Heart right ventricle (tissue), 16 donors: Measurements from ENCODE around the gene LRRC43. TPM values are rescaled to one million over a fixed set of nuclear protein-coding genes. Genes with fewer than 3 reads are reported as not detected.

Experiments used
- ATAC-seq, 8 donors: fragments of 200-7000 bp; cut with Tn5 transposase; one replicate each; pipeline ENCODE4 v1.9.1; 2020; ENCODE audit warnings: mild to moderate bottlenecking in 8 of 8, moderate library complexity in 8 of 8, moderate number of reproducible peaks in 1 of 8
- DNase-seq, 2 donors: peaks; one replicate each; pipeline ENCODE4 v3.0.0-alpha.2; 2020
- H3K27ac ChIP-seq, 10 donors: fragments of 200-600 bp; sonication (generic) in 2 of 10; one replicate each; pipeline versions ENCODE4 v1.5.0 to v1.8.0; 2020 to 2022; ENCODE audit warnings: mild to moderate bottlenecking in 3 of 10
- H3K27me3 ChIP-seq, 7 donors: fragments of 200-600 bp; one replicate each; pipeline ENCODE4 v1.8.0; 2021 to 2022; ENCODE audit warnings: mild to moderate bottlenecking in 2 of 7
- H3K36me3 ChIP-seq, 9 donors: fragments of 200-600 bp; sonication (generic) in 1 of 9; one replicate each; pipeline versions ENCODE4 v1.5.0 to v1.8.0; 2020 to 2022; ENCODE audit warnings: mild to moderate bottlenecking in 2 of 9
- H3K4me1 ChIP-seq, 9 donors: fragments of 200-600 bp; sonication (generic) in 1 of 9; one replicate each; pipeline versions ENCODE4 v1.5.0 to v1.8.0; 2020 to 2022; ENCODE audit warnings: mild to moderate bottlenecking in 4 of 9
- H3K4me3 ChIP-seq, 10 donors: fragments of 200-600 bp; sonication (generic) in 2 of 10; one replicate each; pipeline versions ENCODE4 v1.5.0 to v1.8.0; 2020 to 2022; ENCODE audit warnings: mild to moderate bottlenecking in 7 of 10, moderate library complexity in 2 of 10
- H3K9me3 ChIP-seq, 11 donors: fragments of 200-600 bp in 10 of 11; sonication (generic) in 2 of 11; one replicate each; pipeline versions ENCODE4 v1.5.0 to v1.8.0; 2013 to 2022; ENCODE audit warnings: mild to moderate bottlenecking in 2 of 11, control low read depth in 1 of 11, moderate library complexity in 1 of 11
- WGBS, 2 donors: extraction: QIAGEN DNeasy Blood & Tissue Kit; methylation state at CpG; one replicate each; pipeline ENCODE4 v1.1.7; 2013; ENCODE audit warnings: inconsistent platforms in 1 of 2; 5-methylcytosine and 5-hydroxymethylcytosine counted together
- intact Hi-C, 10 donors: fragments of 100-400 bp; cut with DNase I; formaldehyde crosslinking; loops; one replicate each; pipeline versions ENCODE4 v1.11.1 to v1.14.2; 2022
- polyA plus RNA-seq, 2 donors: library from polyadenylated mRNA; stranded (reverse); fragments of 200-250 nt; gene quantifications; one replicate each; pipeline ENCODE4 v1.2.3, GENCODE V29; 2013
- total RNA-seq, 10 donors: library from RNA; stranded (reverse); fragmentation: NEBNext Ultra II Directional in 3 of 10; extraction: Animal tissue kit (Norgen Biotek cat#: 25700) in 3 of 10; gene quantifications; one replicate each; pipeline versions ENCODE4 v1.2.1 to v1.2.4, GENCODE V29; 2021 to 2023
- TF ChIP-seq, protein P1 (sequence below), 9 donors: fragments of 200-600 bp; sonication (generic) in 2 of 9; IDR thresholded peaks; one replicate each; pipeline versions ENCODE4 v1.5.0 to v1.8.0; 2021 to 2022; ENCODE audit warnings: antibody characterized with exemption in 9 of 9, mild to moderate bottlenecking in 5 of 9, moderate library complexity in 1 of 9
- donor health status: Arrhythmogenic right ventricular cardiomyopathy.
- donor health status: ischemic (EF 13 %, LVEDD 7.1; RV severe dilation, severe dysfunction).
- donor health status: healthy with polysubstance abuse.
- donor health status: DM: no; HTN: yes; CAD: no.
- donor health status: DM: no; HTN: no; CAD: no.
- donor health status: ischemic (EF 25% LVEDD 6.9; RV normal size, moderate dysfunction).
- donor health status: ischemic (EF 25% LVEDD 5.7; RV mildly dilated, moderate dysfunction).
- donor health status: healthy.
- donor health status: DM: yes; HTN: yes; CAD: no.
- donor health status: Ischemic cardiomyopathy.
- donor health status: ischemic (EF 35%, LVEDD 5.7; RV mildly dilated, moderate dysfunction).
- donor health status: nonischemic (EF 11% LVEDD 7.7; RV severe dilation, severe dysfunction).
- donor health status: DM: yes; HTN: yes; CAD: no.
- donor health status: PGD.
- donor health status: ischemic (EF 29% LVEDD 5.4; RV normal size, mild dysfunction).
- donor health status: nonischemic (EF 23%, LVEDD 6.1; RV moderate dilation, normal function).

The LRRC43 gene
- total and polyA plus RNA-seq, 12 donors = 0.07 to 1.6 (median 0.72) TPM; not detected in 2

DNA sequence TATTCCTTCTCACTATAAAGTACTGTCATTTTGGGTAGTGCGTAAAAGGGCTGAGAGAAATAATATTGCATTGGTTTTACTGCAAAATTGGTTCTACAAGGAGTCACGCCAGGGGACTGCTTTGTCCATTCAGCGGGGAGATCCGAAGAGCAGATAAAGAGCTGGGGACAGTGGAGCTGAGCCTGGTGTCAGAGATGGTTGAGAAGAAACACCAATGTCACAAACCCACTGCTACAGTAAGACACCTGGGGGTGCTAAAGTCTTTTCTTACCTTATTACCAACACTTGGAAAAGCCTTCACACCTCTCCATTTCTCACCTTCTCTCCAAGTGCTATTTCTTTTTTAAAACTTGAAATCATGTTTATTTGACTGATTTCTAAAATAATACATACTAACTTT is 23.0 kb upstream of the LRRC43 start:
- Histone ChIP-seq H3K36me3 (no peaks in the 10 kb centered on the region), H3K4me3 (no peak overlapping the region), H3K27ac (no peak overlapping the region), H3K4me1 (no peaks in the 10 kb centered on the region), H3K27me3 (no peaks in the 10 kb centered on the region), H3K9me3 (no peaks in the 10 kb centered on the region)
- DNase-seq = no peak
- no peak for ATAC-seq
- WGBS, 2 donors = 43 to 67% methylated on average over 4 of the region's 4 CpGs
- TF ChIP-seq, protein P1, sequence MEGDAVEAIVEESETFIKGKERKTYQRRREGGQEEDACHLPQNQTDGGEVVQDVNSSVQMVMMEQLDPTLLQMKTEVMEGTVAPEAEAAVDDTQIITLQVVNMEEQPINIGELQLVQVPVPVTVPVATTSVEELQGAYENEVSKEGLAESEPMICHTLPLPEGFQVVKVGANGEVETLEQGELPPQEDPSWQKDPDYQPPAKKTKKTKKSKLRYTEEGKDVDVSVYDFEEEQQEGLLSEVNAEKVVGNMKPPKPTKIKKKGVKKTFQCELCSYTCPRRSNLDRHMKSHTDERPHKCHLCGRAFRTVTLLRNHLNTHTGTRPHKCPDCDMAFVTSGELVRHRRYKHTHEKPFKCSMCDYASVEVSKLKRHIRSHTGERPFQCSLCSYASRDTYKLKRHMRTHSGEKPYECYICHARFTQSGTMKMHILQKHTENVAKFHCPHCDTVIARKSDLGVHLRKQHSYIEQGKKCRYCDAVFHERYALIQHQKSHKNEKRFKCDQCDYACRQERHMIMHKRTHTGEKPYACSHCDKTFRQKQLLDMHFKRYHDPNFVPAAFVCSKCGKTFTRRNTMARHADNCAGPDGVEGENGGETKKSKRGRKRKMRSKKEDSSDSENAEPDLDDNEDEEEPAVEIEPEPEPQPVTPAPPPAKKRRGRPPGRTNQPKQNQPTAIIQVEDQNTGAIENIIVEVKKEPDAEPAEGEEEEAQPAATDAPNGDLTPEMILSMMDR (IDR thresholded peaks at IDR 0.05) = no peak
- intact Hi-C loops = no loop called here

GRCh38 chr12:122160761-122161160 is 22.2 kb upstream of the LRRC43 start:
- no peaks in the 10 kb centered on the region for H3K36me3 ChIP-seq
- H3K4me3 ChIP-seq = no peak overlapping the region
- no peaks in the 10 kb centered on the region for H3K27me3 ChIP-seq
- WGBS, 2 donors = 80 to 81% methylated on average over 11 of the region's 11 CpGs
- no peaks in the 10 kb centered on the region for H3K4me1 ChIP-seq
- TF ChIP-seq, protein P1 (IDR thresholded peaks at IDR 0.05) = no peak
- DNase-seq (no peak), ATAC-seq (no peak)
- no peak overlapping the region for H3K27ac ChIP-seq
- no peaks in the 10 kb centered on the region for H3K9me3 ChIP-seq
- intact Hi-C loops = no loop called here

- no peaks in the 10 kb centered on the region for H3K36me3 ChIP-seq
- intact Hi-C loops = no loop called here
- H3K9me3 ChIP-seq = no peaks in the 10 kb centered on the region
- ATAC-seq (no peak), DNase-seq (no peak)
- TF ChIP-seq, protein P1 (IDR thresholded peaks at IDR 0.05) = no peak
- no peak overlapping the region for H3K4me3 ChIP-seq
- H3K4me1 ChIP-seq = no peaks in the 10 kb centered on the region
- 75 to 76% methylated on average over 8 of the region's 8 CpGs for WGBS, 2 donors
- H3K27me3 ChIP-seq = no peaks in the 10 kb centered on the region
- H3K27ac ChIP-seq = no peak overlapping the region
Measured at GRCh38 chr12:122161682-122162081, 21.2 kb upstream of the LRRC43 start.

DNA sequence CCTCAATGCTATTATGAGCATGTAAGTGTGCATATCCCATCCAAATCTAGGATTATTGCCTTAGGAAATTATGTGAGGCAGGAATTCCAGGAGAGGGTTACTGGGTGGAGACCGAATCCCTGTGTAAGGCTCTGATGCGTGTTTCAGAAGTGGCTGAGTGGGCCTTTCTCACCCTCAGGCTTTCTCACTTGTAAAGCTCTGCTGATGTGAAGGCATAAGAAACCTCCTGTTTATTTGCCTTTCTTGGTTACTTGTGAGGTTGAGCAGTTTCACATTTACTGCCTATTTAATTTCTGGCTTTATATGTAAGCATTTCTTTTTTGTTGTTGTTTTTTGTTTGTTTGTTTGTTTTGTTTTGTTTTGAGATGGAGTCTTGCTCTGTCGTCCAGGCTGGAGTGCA is 19.9 kb upstream of the LRRC43 start:
- TF ChIP-seq, protein P1 (IDR thresholded peaks at IDR 0.05) = no peak
- WGBS, 2 donors = 81 to 82% methylated on average over 3 of the region's 3 CpGs
- no peak for DNase-seq
- no peaks in the 10 kb centered on the region for H3K27me3 ChIP-seq
- H3K27ac ChIP-seq = no peak overlapping the region
- no peaks in the 10 kb centered on the region for H3K36me3 ChIP-seq
- H3K4me1 ChIP-seq = no peaks in the 10 kb centered on the region
- ATAC-seq = no peak
- H3K4me3 ChIP-seq = no peak overlapping the region
- intact Hi-C loops = no loop called here
- H3K9me3 ChIP-seq = no peaks in the 10 kb centered on the region
